WERI-Rb-1 (cell line): ENCODE data around the gene SLC16A1.
"Not testable (repeated sequence)": the region's sequence is repeated elsewhere in the genome, so short reads cannot be mapped to it uniquely, and the experiment has no call there.

Experiments
- DNase-seq: peaks from one replicate; pipeline ENCODE4 v3.0.0-alpha.2; 2020
- H3K27ac ChIP-seq: fragments of 250-450 bp; sonication (Bioruptor Pico); 2 replicates; pipeline ENCODE4 v1.5.1; 2020; ENCODE audit warnings: mild to moderate bottlenecking, moderate library complexity
- H3K27me3 ChIP-seq: fragments of 250-450 bp; sonication (Bioruptor Pico); 2 replicates; pipeline ENCODE4 v1.5.1; 2021; ENCODE audit warnings: mild to moderate bottlenecking, low read depth, moderate library complexity; ENCODE audit not compliant: insufficient read depth, severe bottlenecking
- H3K36me3 ChIP-seq: fragments of 250-450 bp; sonication (Bioruptor Pico); 2 replicates; pipeline ENCODE4 v1.5.1; 2020; ENCODE audit warnings: mild to moderate bottlenecking, moderate library complexity
- H3K4me3 ChIP-seq: 2 replicates; pipeline ENCODE4 v1.5.1; 2011; ENCODE audit warnings: low read depth, mild to moderate bottlenecking, control low read depth, low read length
- H3K9me3 ChIP-seq: fragments of 250-450 bp; sonication (Bioruptor Pico); 2 replicates; pipeline ENCODE4 v1.5.1; 2021; ENCODE audit warnings: mild to moderate bottlenecking, moderate library complexity; ENCODE audit not compliant: severe bottlenecking
- CTCF ChIP-seq: IDR thresholded peaks from 2 replicates; pipeline ENCODE4 v1.5.1; 2011; ENCODE audit warnings: low read depth, mild to moderate bottlenecking, control low read depth, inconsistent platforms, low read length

Gene SLC16A1

GRCh38 chr1:112995890-112996289, 39.9 kb upstream of the SLC16A1 start:
- no peak for TF ChIP-seq CTCF

GRCh38 chr1:112995021-112995420, 39.0 kb upstream of the SLC16A1 start:
- not testable (repeated sequence) for H3K27ac ChIP-seq

More at GRCh38 chr1:112995890-112996289, 39.9 kb upstream of the SLC16A1 start:
- DNase-seq, result no peak
- H3K9me3 ChIP-seq, result no peaks in the 10 kb centered on the region
- H3K4me3 ChIP-seq, result no peak overlapping the region
- H3K27me3 ChIP-seq, result no peaks in the 10 kb centered on the region
- peaks cover 11% of the 10 kb centered on the region; the same call in 1 of the 2 replicates for H3K36me3 ChIP-seq
- no peak overlapping the region for H3K27ac ChIP-seq

DNA sequence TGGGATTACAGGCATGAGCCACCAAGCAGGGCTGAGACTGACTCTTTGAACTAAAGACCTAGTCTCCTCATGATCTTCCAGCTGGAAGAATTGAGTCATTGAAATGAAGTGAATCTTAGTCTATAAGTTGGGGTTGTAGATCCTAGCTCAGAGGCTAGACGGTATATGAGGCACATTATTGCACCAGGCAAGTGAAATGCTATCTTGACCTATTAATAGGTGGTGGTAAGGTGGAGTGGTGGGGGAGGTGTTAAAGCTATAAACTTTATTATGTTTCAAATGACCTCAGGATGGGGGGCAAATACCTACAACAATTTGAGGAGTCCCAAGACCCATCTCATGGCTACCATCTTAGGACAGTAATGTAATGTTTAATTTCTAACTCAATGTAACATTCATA, 36.8 kb upstream of the SLC16A1 start:
- DNase-seq, result no peak
- no peak for TF ChIP-seq CTCF
- no peak overlapping the region for H3K4me3 ChIP-seq
- H3K36me3 ChIP-seq, result no peaks in the 10 kb centered on the region
- no peak overlapping the region for H3K27ac ChIP-seq
- H3K9me3 ChIP-seq, result no peaks in the 10 kb centered on the region
- no peaks in the 10 kb centered on the region for H3K27me3 ChIP-seq

More at GRCh38 chr1:112995021-112995420, 39.0 kb upstream of the SLC16A1 start:
- not testable (repeated sequence) for H3K9me3 ChIP-seq, H3K4me3 ChIP-seq, H3K27me3 ChIP-seq
- H3K36me3 ChIP-seq, result peaks cover 11% of the 10 kb centered on the region; the same call in 1 of the 2 replicates
- DNase-seq, result peak; percentile 11

DNA sequence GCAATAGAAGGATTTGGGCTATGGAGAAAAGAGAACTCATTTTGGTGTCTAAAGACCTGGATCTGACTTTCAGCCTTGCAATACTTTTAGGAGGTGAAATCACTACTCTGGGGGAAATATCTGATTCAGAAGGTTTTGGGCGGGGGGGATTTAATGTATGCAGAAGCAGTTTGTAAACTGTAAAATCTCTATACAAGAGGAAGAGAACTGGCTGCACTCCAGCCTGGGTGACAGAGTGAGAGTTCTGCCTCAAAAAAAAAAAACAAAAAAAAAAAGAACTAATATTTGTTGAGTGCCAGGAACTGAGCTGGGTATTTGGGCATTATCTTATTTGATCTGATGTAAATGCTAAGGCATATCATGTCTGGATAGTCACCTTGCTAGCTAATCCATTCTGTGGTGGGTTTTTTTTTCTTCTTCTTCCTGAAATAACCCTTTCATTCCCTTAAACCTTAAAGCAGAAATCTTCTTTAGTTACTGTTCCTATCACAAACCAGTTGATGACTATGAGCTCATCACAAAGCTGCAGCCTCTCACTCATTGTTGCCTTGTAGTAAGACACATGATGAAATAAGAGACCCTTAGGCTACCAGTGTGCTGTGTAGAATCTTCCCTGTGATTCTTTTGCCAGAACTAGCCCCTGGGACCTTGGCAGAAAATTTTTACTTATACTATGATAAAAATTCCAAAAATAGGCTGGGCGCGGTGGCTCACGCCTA, 35.6 kb upstream of the SLC16A1 start:
- no peaks in the 10 kb centered on the region for H3K9me3 ChIP-seq
- no peak for DNase-seq

DNA sequence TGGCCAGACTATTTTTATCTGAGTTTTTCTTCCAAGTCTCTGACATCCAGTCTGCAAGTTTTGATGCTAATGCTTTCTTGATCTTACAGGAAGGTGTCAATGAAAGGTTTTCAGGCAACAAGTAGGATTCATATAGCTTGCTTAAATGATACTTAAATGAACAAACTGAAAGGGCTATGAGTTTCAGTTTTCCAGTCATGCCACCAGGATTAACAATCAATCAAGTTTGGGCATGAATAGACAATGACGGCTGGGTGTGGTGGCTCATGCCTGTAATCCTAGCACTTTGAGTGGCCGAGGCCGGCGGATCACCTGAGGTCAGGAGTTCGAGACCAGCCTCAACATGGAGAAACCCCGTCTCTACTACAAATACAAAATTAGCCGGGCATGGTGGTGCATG, 34.3 kb upstream of the SLC16A1 start:
- no peak for TF ChIP-seq CTCF
- no peak for DNase-seq
- no peaks in the 10 kb centered on the region for H3K9me3 ChIP-seq
- H3K27me3 ChIP-seq, result no peaks in the 10 kb centered on the region
- no peak overlapping the region for H3K27ac ChIP-seq
- H3K4me3 ChIP-seq, result no peak overlapping the region
- H3K36me3 ChIP-seq, result no peaks in the 10 kb centered on the region

More for the DNA sequence above, 35.6 kb upstream of the SLC16A1 start:
- no peak overlapping the region for H3K27ac ChIP-seq
- H3K36me3 ChIP-seq, result no peaks in the 10 kb centered on the region
- H3K27me3 ChIP-seq, result no peaks in the 10 kb centered on the region
- no peak for TF ChIP-seq CTCF
- no peak overlapping the region for H3K4me3 ChIP-seq

DNA sequence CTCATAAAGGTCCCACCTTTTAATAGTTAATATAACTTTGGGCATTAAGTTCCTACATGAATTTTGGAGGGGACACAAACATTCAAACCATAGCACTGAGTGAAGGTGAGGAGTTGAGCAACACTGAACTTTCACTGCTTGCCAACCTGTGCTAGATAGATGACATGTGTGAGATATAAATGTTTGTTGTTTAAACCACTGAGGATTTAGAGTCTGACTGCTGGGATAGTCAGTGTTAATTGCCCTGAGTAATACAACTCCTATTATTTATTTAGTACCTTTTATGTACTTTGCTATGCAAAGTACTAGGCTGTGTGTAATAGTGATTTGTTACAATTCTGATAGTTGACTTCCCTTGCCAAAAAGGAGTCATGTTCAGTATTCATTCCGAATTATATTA, 32.4 kb upstream of the SLC16A1 start:
- DNase-seq, result no peak
- no peaks in the 10 kb centered on the region for H3K9me3 ChIP-seq
- no peaks in the 10 kb centered on the region for H3K27me3 ChIP-seq
- no peak for TF ChIP-seq CTCF
- H3K4me3 ChIP-seq, result no peak overlapping the region
- H3K27ac ChIP-seq, result no peak overlapping the region
- no peaks in the 10 kb centered on the region for H3K36me3 ChIP-seq
